HCT116 (cell line): Measurements from ENCODE around the gene ZNF316. TPM values are rescaled to one million over a fixed set of nuclear protein-coding genes. Genes with fewer than 3 reads are reported as not detected.

ENCODE experiments used
- ATAC-seq: fragments of 200-7000 bp; cut with Tn5 transposase; 2 replicates; pipeline ENCODE4 v1.9.1; 2020; ENCODE audit warnings: mild to moderate bottlenecking, moderate library complexity
- BruUV-seq: library from RNA; stranded (reverse); fragments of 400-500 nt; replicated peaks from 2 replicates; lab custom pipeline; 2021; lab: Mats Ljungman, UMichigan
- CTCF ChIA-PET: fragments of 300-600 bp; sonication (Branson Sonifier 250); formaldehyde crosslinking; loops from one replicate; lab custom pipeline; 2021; ENCODE audit warnings: antibody characterized with exemption; lab: Charles Lee
- POLR2A ChIA-PET: fragments of 300-600, 350-600 bp; sonication (Branson Sonifier 250); formaldehyde crosslinking; loops from one replicate; lab custom pipeline; 2021; ENCODE audit warnings: antibody characterized with exemption; lab: Charles Lee
- RAD21 ChIA-PET, 2 experiments: fragments of 300-600 bp; sonication (Branson Sonifier 250); formaldehyde crosslinking; loops; one replicate each; lab custom pipeline; 2023; ENCODE audit warnings: low total read pairs in 2 of 2; ENCODE audit not compliant: uncharacterized antibody in 2 of 2, unreplicated experiment in 2 of 2, low non-redundant PET in 1 of 2; lab: Charles Lee
- DNase-seq: peaks from one replicate; pipeline ENCODE4 v3.0.0-alpha.2; 2010; ENCODE audit warnings: low read depth, low spot score
- H2AFZ ChIP-seq: fragments of 200-600 bp; shearing (Covaris generic), sonication (generic); 2 replicates; pipeline ENCODE4 v1.6.1; 2017; ENCODE audit warnings: low read depth, mixed run types, mixed read lengths, antibody characterized with exemption, low read length; ENCODE audit not compliant: poor library complexity, severe bottlenecking
- H3K27ac ChIP-seq: 2 replicates; pipeline ENCODE4 v1.5.1; 2012; ENCODE audit warnings: low read depth, low read length
- H3K27me3 ChIP-seq: fragments of 200-600 bp; sonication (generic); 2 replicates; pipeline ENCODE4 v1.6.1; 2016; ENCODE audit warnings: mixed run types, low read length, mixed read lengths; ENCODE audit not compliant: insufficient read depth
- H3K36me3 ChIP-seq, 2 experiments: fragments of 200-500 bp in 1 of 2; fragments of 200-600 bp in 1 of 2; sonication (Bioruptor generic) in 1 of 2; sonication (generic) in 1 of 2; 2 replicates each; pipeline versions ENCODE4 v1.5.1 to v1.6.1; 2014 to 2016; ENCODE audit warnings: low read length in 2 of 2, inconsistent platforms in 1 of 2, mixed read lengths in 1 of 2, mixed run types in 1 of 2; ENCODE audit not compliant: insufficient read depth in 2 of 2, control insufficient read depth in 1 of 2
- H3K4me1 ChIP-seq, 2 experiments: fragments of 200-600 bp in 1 of 2; sonication (generic) in 1 of 2; 2 replicates each; pipeline versions ENCODE4 v1.5.1 to v1.6.1; 2012 to 2017; ENCODE audit warnings: low read length in 2 of 2, inconsistent platforms in 1 of 2, mild to moderate bottlenecking in 1 of 2, mixed read lengths in 1 of 2, mixed run types in 1 of 2, moderate library complexity in 1 of 2; ENCODE audit not compliant: insufficient read depth in 2 of 2, control insufficient read depth in 1 of 2
- H3K4me2 ChIP-seq: fragments of 200-600 bp; sonication (generic); 2 replicates; pipeline ENCODE4 v1.6.1; 2017; ENCODE audit warnings: mixed run types, low read length, mixed read lengths
- H3K4me3 ChIP-seq, 2 experiments: fragments of 200-600 bp in 1 of 2; sonication (generic) in 1 of 2; replicated peaks in 1 of 2; 2 replicates each; pipeline ENCODE4 v1.5.1; 2011 to 2016; ENCODE audit warnings: low read length in 2 of 2, control low read depth in 1 of 2, low read depth in 1 of 2, mild to moderate bottlenecking in 1 of 2, mixed read lengths in 1 of 2, mixed run types in 1 of 2
- H3K79me2 ChIP-seq: fragments of 200-600 bp; sonication (generic); 2 replicates; pipeline ENCODE4 v1.6.1; 2017; ENCODE audit warnings: mild to moderate bottlenecking, mixed run types, low read length, moderate library complexity, mixed read lengths; ENCODE audit not compliant: insufficient read depth
- H3K9ac ChIP-seq: fragments of 200-600 bp; sonication (generic); 2 replicates; pipeline ENCODE4 v1.6.1; 2016; ENCODE audit warnings: low read length, mixed read lengths
- H3K9me2 ChIP-seq: fragments of 200-600 bp; sonication (generic), shearing (Covaris generic); 2 replicates; pipeline ENCODE4 v1.6.1; 2017; ENCODE audit warnings: mixed run types, mild to moderate bottlenecking, moderate library complexity; ENCODE audit not compliant: insufficient read depth
- H3K9me3 ChIP-seq, 2 experiments: fragments of 200-500 bp in 1 of 2; fragments of 200-600 bp in 1 of 2; sonication (Bioruptor generic) in 1 of 2; sonication (generic) in 1 of 2; 2 replicates each; pipeline ENCODE4 v1.6.1; 2014 to 2017; ENCODE audit warnings: low read length in 2 of 2, mixed read lengths in 2 of 2, inconsistent platforms in 1 of 2, low read depth in 1 of 2, mild to moderate bottlenecking in 1 of 2, mixed run types in 1 of 2, moderate library complexity in 1 of 2; ENCODE audit not compliant: control insufficient read depth in 1 of 2, insufficient read depth in 1 of 2
- H4K20me1 ChIP-seq: fragments of 200-600 bp; sonication (generic), shearing (Covaris generic); 2 replicates; pipeline ENCODE4 v1.6.1; 2017; ENCODE audit warnings: mixed run types, mild to moderate bottlenecking, moderate library complexity; ENCODE audit not compliant: insufficient read depth
- ATF3 ChIP-seq: IDR thresholded peaks from 2 replicates; pipeline ENCODE4 v1.6.1; 2012
- CBX3 ChIP-seq: IDR thresholded peaks from 2 replicates; pipeline ENCODE4 v1.6.1; 2012; ENCODE audit warnings: low read depth
- CEBPB ChIP-seq: IDR thresholded peaks from 2 replicates; pipeline ENCODE4 v1.6.1; 2012; ENCODE audit warnings: low read depth
- CTCF ChIP-seq, 3 experiments: fragments of 200-600 bp in 1 of 3; sonication (generic) in 1 of 3; IDR thresholded peaks in 2 of 3; conservative IDR thresholded peaks in 1 of 3; 2 replicates each; pipeline ENCODE4 v1.5.1; 2012 to 2017; ENCODE audit warnings: low read depth in 2 of 3, low read length in 2 of 3, antibody characterized with exemption in 1 of 3, borderline replicate concordance in 1 of 3, control low read depth in 1 of 3, mild to moderate bottlenecking in 1 of 3, mixed read lengths in 1 of 3, mixed run types in 1 of 3, moderate library complexity in 1 of 3; ENCODE audit not compliant: insufficient read depth in 1 of 3
- EGR1 ChIP-seq: IDR thresholded peaks from 2 replicates; pipeline ENCODE4 v1.6.1; 2012; ENCODE audit warnings: low read depth
- ELF1 ChIP-seq: IDR thresholded peaks from 2 replicates; pipeline ENCODE4 v1.6.1; 2012; ENCODE audit warnings: low read depth, borderline replicate concordance
- EZH2 ChIP-seq: fragments of 200-600 bp; sonication (generic); IDR thresholded peaks from 2 replicates; pipeline ENCODE4 v1.6.1; 2017; ENCODE audit warnings: antibody characterized with exemption, mixed run types
- EZH2phosphoT487 ChIP-seq: fragments of 200-600 bp; IDR thresholded peaks from 2 replicates; pipeline ENCODE4 v1.6.1; 2018; ENCODE audit warnings: antibody characterized with exemption, borderline replicate concordance
- FOSL1 ChIP-seq: IDR thresholded peaks from 2 replicates; pipeline ENCODE4 v1.6.1; 2012; ENCODE audit warnings: low read depth
- POLR2A ChIP-seq: IDR thresholded peaks from 2 replicates; pipeline ENCODE4 v1.7.0; 2011; ENCODE audit warnings: borderline replicate concordance; ENCODE audit not compliant: insufficient read depth, insufficient read length; ENCODE audit errors: extremely low read depth
- POLR2AphosphoS5 ChIP-seq: IDR thresholded peaks from 2 replicates; pipeline ENCODE4 v1.6.1; 2011; ENCODE audit warnings: mild to moderate bottlenecking, low read depth, low read length, moderate library complexity
- RAD21 ChIP-seq: IDR thresholded peaks from 2 replicates; pipeline ENCODE4 v1.6.1; 2012; ENCODE audit warnings: low read depth, mild to moderate bottlenecking
- SIN3A ChIP-seq: IDR thresholded peaks from 2 replicates; pipeline ENCODE4 v1.6.1; 2012; ENCODE audit warnings: low read depth
- SP1 ChIP-seq: IDR thresholded peaks from 2 replicates; pipeline ENCODE4 v1.6.1; 2012; ENCODE audit warnings: low read depth
- SRF ChIP-seq: IDR thresholded peaks from 2 replicates; pipeline ENCODE4 v1.6.1; 2012; ENCODE audit warnings: low read depth
- YY1 ChIP-seq: IDR thresholded peaks from 2 replicates; pipeline ENCODE4 v1.6.1; 2011; ENCODE audit warnings: low read length, low read depth, moderate library complexity, mild to moderate bottlenecking; ENCODE audit not compliant: insufficient replicate concordance; ENCODE audit errors: extremely low read depth
- ZFX ChIP-seq: fragments of 450-650 bp; IDR thresholded peaks from 2 replicates; pipeline ENCODE4 v1.6.1; 2017
- ZNF274 ChIP-seq: fragments of 200-500 bp; sonication (Bioruptor generic); IDR thresholded peaks from 2 replicates; pipeline ENCODE4 v1.6.1; 2014; ENCODE audit warnings: mild to moderate bottlenecking, low read depth, low read length, inconsistent platforms
- intact Hi-C: fragments of 100-400 bp; cut with micrococcal nuclease; formaldehyde crosslinking; loops from 2 replicates; pipeline ENCODE4 v1.10.0; 2022
- total RNA-seq: library from RNA; stranded (reverse); gene quantifications from one replicate; pipeline ENCODE4 v1.2.1, GENCODE V29; 2021; ENCODE audit not compliant: unreplicated experiment
- TF ChIP-seq, protein P1 (sequence below): IDR thresholded peaks from 2 replicates; pipeline ENCODE4 v1.6.1; 2011; ENCODE audit warnings: mild to moderate bottlenecking, low read length, moderate library complexity; ENCODE audit not compliant: insufficient replicate concordance; ENCODE audit errors: extremely low read depth
- TF ChIP-seq, protein P2 (sequence below): IDR thresholded peaks from 2 replicates; pipeline ENCODE4 v1.6.1; 2012

ZNF316 gene
- total RNA-seq, 1 experiment from 2014 or later: 25.0 TPM

DNA sequence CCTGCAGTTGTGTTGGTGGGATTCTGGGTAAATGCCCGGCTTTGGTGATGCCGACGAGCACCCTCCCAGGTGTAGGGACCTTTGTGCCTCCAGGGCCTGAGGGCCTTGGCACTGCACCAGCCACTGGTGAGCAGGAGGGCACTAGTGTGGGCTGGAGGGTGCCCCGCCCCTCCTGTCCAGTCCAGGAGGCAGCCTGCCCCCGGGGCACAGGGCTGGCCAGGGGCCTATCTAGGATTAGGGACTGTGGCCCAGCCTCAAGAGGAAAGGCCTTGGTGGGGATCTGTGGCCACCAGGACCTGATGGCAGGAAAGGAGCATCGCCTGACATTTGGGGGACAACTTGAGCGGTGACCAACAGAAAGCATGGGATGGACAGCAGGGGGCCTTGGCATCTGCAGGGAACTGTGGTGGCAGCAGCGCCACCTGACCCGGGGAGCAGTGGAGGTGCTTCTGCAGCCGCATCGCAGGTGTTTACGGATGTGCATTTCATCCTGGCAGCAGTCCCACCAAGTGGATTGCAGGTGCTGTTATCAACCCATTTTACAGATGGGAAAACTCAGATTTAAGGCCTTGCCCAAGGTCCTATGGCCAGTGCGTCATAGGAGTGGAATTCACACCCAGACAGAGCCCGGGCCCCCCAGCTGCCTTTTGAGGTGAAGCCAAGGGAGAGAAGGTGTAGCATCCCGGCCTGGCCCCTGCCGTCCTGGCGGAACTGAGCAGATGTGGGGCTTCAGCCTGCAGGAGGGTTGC is 11.1 kb downstream of the ZNF316 start:
- ChIA-PET RAD21 (no interaction called here), POLR2A (no interaction called here), CTCF (no interaction called here)
- Histone ChIP-seq H3K4me2 (no peak overlapping the region), H2AFZ (no peak overlapping the region), H3K9me2 (no peaks in the 10 kb centered on the region), H3K9ac (no peak overlapping the region), H3K79me2 (peaks cover 6% of the 10 kb centered on the region; the same call in 1 of the 2 replicates), H3K27me3 (no peaks in the 10 kb centered on the region), H3K4me3 (no peak overlapping the region), H3K9me3 (no peaks in the 10 kb centered on the region; a peak in 1 of 4 replicates), H4K20me1 (no peaks in the 10 kb centered on the region), H3K4me1 (no peaks in the 10 kb centered on the region), H3K27ac (no peak overlapping the region), H3K36me3 (peaks cover 13 to 53% of the 10 kb centered on the region in 2 experiments; a peak in 3 of 4 replicates)
- TF ChIP-seq EGR1 (no peak), ELF1 (no peak), POLR2A (no peak), CBX3 (no peak), RAD21 (no peak), CTCF (IDR thresholded peaks at IDR 0.05 in 2 of 3, conservative IDR thresholded peaks at IDR 0.05 in 1 of 3; ENCODE audit: borderline replicate concordance in 1 of 3, insufficient read depth in 1 of 3, low read depth in 2 of 3, low read length in 2 of 3) (no peak), ATF3 (no peak), YY1 (no peak), ZNF274 (no peak), SRF (no peak), SIN3A (no peak), SP1 (no peak), EZH2 (no peak), POLR2AphosphoS5 (no peak), FOSL1 (no peak), ZFX (no peak), EZH2phosphoT487 (no peak), CEBPB (no peak)
- TF ChIP-seq, protein P1, sequence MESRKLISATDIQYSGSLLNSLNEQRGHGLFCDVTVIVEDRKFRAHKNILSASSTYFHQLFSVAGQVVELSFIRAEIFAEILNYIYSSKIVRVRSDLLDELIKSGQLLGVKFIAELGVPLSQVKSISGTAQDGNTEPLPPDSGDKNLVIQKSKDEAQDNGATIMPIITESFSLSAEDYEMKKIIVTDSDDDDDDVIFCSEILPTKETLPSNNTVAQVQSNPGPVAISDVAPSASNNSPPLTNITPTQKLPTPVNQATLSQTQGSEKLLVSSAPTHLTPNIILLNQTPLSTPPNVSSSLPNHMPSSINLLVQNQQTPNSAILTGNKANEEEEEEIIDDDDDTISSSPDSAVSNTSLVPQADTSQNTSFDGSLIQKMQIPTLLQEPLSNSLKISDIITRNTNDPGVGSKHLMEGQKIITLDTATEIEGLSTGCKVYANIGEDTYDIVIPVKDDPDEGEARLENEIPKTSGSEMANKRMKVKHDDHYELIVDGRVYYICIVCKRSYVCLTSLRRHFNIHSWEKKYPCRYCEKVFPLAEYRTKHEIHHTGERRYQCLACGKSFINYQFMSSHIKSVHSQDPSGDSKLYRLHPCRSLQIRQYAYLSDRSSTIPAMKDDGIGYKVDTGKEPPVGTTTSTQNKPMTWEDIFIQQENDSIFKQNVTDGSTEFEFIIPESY: no peak
- TF ChIP-seq, protein P2, sequence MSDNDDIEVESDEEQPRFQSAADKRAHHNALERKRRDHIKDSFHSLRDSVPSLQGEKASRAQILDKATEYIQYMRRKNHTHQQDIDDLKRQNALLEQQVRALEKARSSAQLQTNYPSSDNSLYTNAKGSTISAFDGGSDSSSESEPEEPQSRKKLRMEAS: no peak
- ATAC-seq: no peak
- no peak for DNase-seq
- intact Hi-C loops: no loop called here
- no TSS peak for BruUV-seq
